ENCODE measurements around the gene TGFBR3.

The TGFBR3 gene

GRCh38 chr1:91746728-91747338, 139.1 kb downstream of the TGFBR3 start:
- Histone ChIP-seq H3K14ac (ENCODE audit: low read length) (no peak overlapping the region), H3K27me3 (ENCODE audit: insufficient read depth, low read length) (no peaks in the 10 kb centered on the region)
- no CpG with 5 or more reads among the region's 3 CpGs for WGBS (ENCODE audit: extremely low coverage, insufficient coverage, insufficient read length)

GRCh38 chr1:91745640-91746373, 140.1 kb downstream of the TGFBR3 start:
- no peak overlapping the region for H2BK120ac ChIP-seq (ENCODE audit: insufficient read depth, low read length, poor library complexity)
- H2AFZ ChIP-seq (ENCODE audit: insufficient read depth, low read length, poor library complexity): no peak overlapping the region
- H3K14ac ChIP-seq (ENCODE audit: low read length): no peak overlapping the region
- H3K36me3 ChIP-seq (ENCODE audit: control insufficient read depth in 1 of 2, insufficient read depth in 2 of 2, low read length in 2 of 2): no peaks in the 10 kb centered on the region
- WGBS (ENCODE audit: extremely low coverage, insufficient coverage, insufficient read length): no CpG with 5 or more reads among the region's 5 CpGs
- H4K91ac ChIP-seq (ENCODE audit: low read depth, low read length): no peak overlapping the region
- no peak overlapping the region for H4K8ac ChIP-seq (ENCODE audit: low read depth, low read length)
- no peaks in the 10 kb centered on the region for H3K4me1 ChIP-seq (ENCODE audit: control insufficient read depth in 1 of 2, insufficient read depth in 2 of 2, low read length in 2 of 2)
- H3K27ac ChIP-seq (ENCODE audit: low read depth, low read length): no peak overlapping the region
- no peak overlapping the region for H2BK5ac ChIP-seq (ENCODE audit: low read depth, low read length, poor library complexity)
- H3K4me3 ChIP-seq (ENCODE audit: low read depth, low read length): no peak overlapping the region
- H3K4ac ChIP-seq (ENCODE audit: low read depth, low read length): no peak overlapping the region
- H3K9me3 ChIP-seq (ENCODE audit: insufficient read depth, low read depth, low read length): no peaks in the 10 kb centered on the region
- no peak overlapping the region for H3K9ac ChIP-seq (ENCODE audit: low read length)
- H3K27me3 ChIP-seq (ENCODE audit: insufficient read depth, low read length): no peaks in the 10 kb centered on the region
- no peak for DNase-seq
- H3K18ac ChIP-seq (ENCODE audit: low read length): no peak overlapping the region
- H3K79me1 ChIP-seq (ENCODE audit: low read length): no peaks in the 10 kb centered on the region
- H2AK5ac ChIP-seq (ENCODE audit: low read length): no peak overlapping the region
- H2BK12ac ChIP-seq (ENCODE audit: low read length): no peak overlapping the region
- no peak overlapping the region for H3K23ac ChIP-seq (ENCODE audit: low read length)
- H4K12ac ChIP-seq (ENCODE audit: low read depth, low read length): no peak overlapping the region
- no peak overlapping the region for H3K4me2 ChIP-seq (ENCODE audit: low read length)
- H3K79me2 ChIP-seq (ENCODE audit: control insufficient read depth, insufficient read depth, low read length, poor library complexity): no peaks in the 10 kb centered on the region

More at GRCh38 chr1:91746728-91747338, 139.1 kb downstream of the TGFBR3 start:
- Histone ChIP-seq H3K23ac (ENCODE audit: low read length) (no peak overlapping the region), H3K9ac (ENCODE audit: low read length) (no peak overlapping the region), H2BK120ac (ENCODE audit: insufficient read depth, low read length, poor library complexity) (no peak overlapping the region), H4K12ac (ENCODE audit: low read depth, low read length) (no peak overlapping the region), H3K27ac (ENCODE audit: low read depth, low read length) (no peak overlapping the region), H2AK5ac (ENCODE audit: low read length) (no peak overlapping the region), H3K4ac (ENCODE audit: low read depth, low read length) (no peak overlapping the region), H3K4me1 (ENCODE audit: control insufficient read depth in 1 of 2, insufficient read depth in 2 of 2, low read length in 2 of 2) (no peaks in the 10 kb centered on the region), H3K79me2 (ENCODE audit: control insufficient read depth, insufficient read depth, low read length, poor library complexity) (no peaks in the 10 kb centered on the region), H3K4me3 (ENCODE audit: low read depth, low read length) (no peak overlapping the region), H2BK12ac (ENCODE audit: low read length) (no peak overlapping the region), H2BK5ac (ENCODE audit: low read depth, low read length, poor library complexity) (no peak overlapping the region), H3K18ac (ENCODE audit: low read length) (no peak overlapping the region), H3K4me2 (ENCODE audit: low read length) (no peak overlapping the region), H4K91ac (ENCODE audit: low read depth, low read length) (no peak overlapping the region), H3K9me3 (ENCODE audit: insufficient read depth, low read depth, low read length) (no peaks in the 10 kb centered on the region), H3K36me3 (ENCODE audit: control insufficient read depth in 1 of 2, insufficient read depth in 2 of 2, low read length in 2 of 2) (no peaks in the 10 kb centered on the region), H4K8ac (ENCODE audit: low read depth, low read length) (no peak overlapping the region), H3K79me1 (ENCODE audit: low read length) (no peaks in the 10 kb centered on the region), H2AFZ (ENCODE audit: insufficient read depth, low read length, poor library complexity) (no peak overlapping the region)
- DNase-seq: no peak

GRCh38 chr1:91744953-91745639, 140.9 kb downstream of the TGFBR3 start:
- Histone ChIP-seq H4K8ac (ENCODE audit: low read depth, low read length) (no peak overlapping the region), H3K9me3 (ENCODE audit: insufficient read depth, low read depth, low read length) (no peaks in the 10 kb centered on the region), H3K4me3 (ENCODE audit: low read depth, low read length) (no peak overlapping the region), H2AK5ac (ENCODE audit: low read length) (no peak overlapping the region), H3K4ac (ENCODE audit: low read depth, low read length) (no peak overlapping the region), H3K36me3 (ENCODE audit: control insufficient read depth in 1 of 2, insufficient read depth in 2 of 2, low read length in 2 of 2) (no peaks in the 10 kb centered on the region), H3K79me1 (ENCODE audit: low read length) (no peaks in the 10 kb centered on the region), H2BK120ac (ENCODE audit: insufficient read depth, low read length, poor library complexity) (no peak overlapping the region), H3K79me2 (ENCODE audit: control insufficient read depth, insufficient read depth, low read length, poor library complexity) (no peaks in the 10 kb centered on the region), H2BK5ac (ENCODE audit: low read depth, low read length, poor library complexity) (no peak overlapping the region), H3K4me2 (ENCODE audit: low read length) (no peak overlapping the region), H3K18ac (ENCODE audit: low read length) (no peak overlapping the region), H3K9ac (ENCODE audit: low read length) (no peak overlapping the region), H3K23ac (ENCODE audit: low read length) (no peak overlapping the region), H3K27me3 (ENCODE audit: insufficient read depth, low read length) (no peaks in the 10 kb centered on the region), H2BK12ac (ENCODE audit: low read length) (no peak overlapping the region), H4K91ac (ENCODE audit: low read depth, low read length) (no peak overlapping the region), H3K4me1 (ENCODE audit: control insufficient read depth in 1 of 2, insufficient read depth in 2 of 2, low read length in 2 of 2) (no peaks in the 10 kb centered on the region), H4K12ac (ENCODE audit: low read depth, low read length) (no peak overlapping the region), H2AFZ (ENCODE audit: insufficient read depth, low read length, poor library complexity) (no peak overlapping the region), H3K14ac (ENCODE audit: low read length) (no peak overlapping the region), H3K27ac (ENCODE audit: low read depth, low read length) (no peak overlapping the region)
- no CpG with 5 or more reads among the region's 6 CpGs for WGBS (ENCODE audit: extremely low coverage, insufficient coverage, insufficient read length)
- no peak for DNase-seq

- H2AK5ac ChIP-seq (ENCODE audit: low read length): no peak overlapping the region
- H4K91ac ChIP-seq (ENCODE audit: low read depth, low read length): no peak overlapping the region
- H3K4me2 ChIP-seq (ENCODE audit: low read length): no peak overlapping the region
- no peak overlapping the region for H2BK5ac ChIP-seq (ENCODE audit: low read depth, low read length, poor library complexity)
- H3K18ac ChIP-seq (ENCODE audit: low read length): no peak overlapping the region
- WGBS (ENCODE audit: extremely low coverage, insufficient coverage, insufficient read length): no CpG with 5 or more reads among the region's 4 CpGs
- no peaks in the 10 kb centered on the region for H3K36me3 ChIP-seq (ENCODE audit: control insufficient read depth in 1 of 2, insufficient read depth in 2 of 2, low read length in 2 of 2)
- no peak overlapping the region for H2BK12ac ChIP-seq (ENCODE audit: low read length)
- no peak overlapping the region for H4K12ac ChIP-seq (ENCODE audit: low read depth, low read length)
- H3K9ac ChIP-seq (ENCODE audit: low read length): no peak overlapping the region
- no peaks in the 10 kb centered on the region for H3K27me3 ChIP-seq (ENCODE audit: insufficient read depth, low read length)
- no peak overlapping the region for H3K14ac ChIP-seq (ENCODE audit: low read length)
- H3K4ac ChIP-seq (ENCODE audit: low read depth, low read length): no peak overlapping the region
- H3K79me1 ChIP-seq (ENCODE audit: low read length): no peaks in the 10 kb centered on the region
- no peak overlapping the region for H3K4me3 ChIP-seq (ENCODE audit: low read depth, low read length)
- H4K8ac ChIP-seq (ENCODE audit: low read depth, low read length): no peak overlapping the region
- no peak overlapping the region for H3K23ac ChIP-seq (ENCODE audit: low read length)
- H3K79me2 ChIP-seq (ENCODE audit: control insufficient read depth, insufficient read depth, low read length, poor library complexity): no peaks in the 10 kb centered on the region
- DNase-seq: no peak
- no peaks in the 10 kb centered on the region for H3K4me1 ChIP-seq (ENCODE audit: control insufficient read depth in 1 of 2, insufficient read depth in 2 of 2, low read length in 2 of 2)
- H3K9me3 ChIP-seq (ENCODE audit: insufficient read depth, low read depth, low read length): no peaks in the 10 kb centered on the region
- H2BK120ac ChIP-seq (ENCODE audit: insufficient read depth, low read length, poor library complexity): no peak overlapping the region
- H3K27ac ChIP-seq (ENCODE audit: low read depth, low read length): no peak overlapping the region
- H2AFZ ChIP-seq (ENCODE audit: insufficient read depth, low read length, poor library complexity): no peak overlapping the region
Measured at GRCh38 chr1:91742848-91743292, 143.1 kb downstream of the TGFBR3 start.

Data from trophoblast cell (in vitro differentiated cells and primary cell).